LNCAP (cell line): Measurements from ENCODE around the gene TGFBRAP1.

ENCODE experiments used
- TF ChIP-seq, protein P1 (sequence below): fragments of 450-650 bp; IDR thresholded peaks from 2 replicates; pipeline ENCODE4 v1.5.1; 2017; ENCODE audit warnings: mild to moderate bottlenecking

Gene TGFBRAP1

DNA sequence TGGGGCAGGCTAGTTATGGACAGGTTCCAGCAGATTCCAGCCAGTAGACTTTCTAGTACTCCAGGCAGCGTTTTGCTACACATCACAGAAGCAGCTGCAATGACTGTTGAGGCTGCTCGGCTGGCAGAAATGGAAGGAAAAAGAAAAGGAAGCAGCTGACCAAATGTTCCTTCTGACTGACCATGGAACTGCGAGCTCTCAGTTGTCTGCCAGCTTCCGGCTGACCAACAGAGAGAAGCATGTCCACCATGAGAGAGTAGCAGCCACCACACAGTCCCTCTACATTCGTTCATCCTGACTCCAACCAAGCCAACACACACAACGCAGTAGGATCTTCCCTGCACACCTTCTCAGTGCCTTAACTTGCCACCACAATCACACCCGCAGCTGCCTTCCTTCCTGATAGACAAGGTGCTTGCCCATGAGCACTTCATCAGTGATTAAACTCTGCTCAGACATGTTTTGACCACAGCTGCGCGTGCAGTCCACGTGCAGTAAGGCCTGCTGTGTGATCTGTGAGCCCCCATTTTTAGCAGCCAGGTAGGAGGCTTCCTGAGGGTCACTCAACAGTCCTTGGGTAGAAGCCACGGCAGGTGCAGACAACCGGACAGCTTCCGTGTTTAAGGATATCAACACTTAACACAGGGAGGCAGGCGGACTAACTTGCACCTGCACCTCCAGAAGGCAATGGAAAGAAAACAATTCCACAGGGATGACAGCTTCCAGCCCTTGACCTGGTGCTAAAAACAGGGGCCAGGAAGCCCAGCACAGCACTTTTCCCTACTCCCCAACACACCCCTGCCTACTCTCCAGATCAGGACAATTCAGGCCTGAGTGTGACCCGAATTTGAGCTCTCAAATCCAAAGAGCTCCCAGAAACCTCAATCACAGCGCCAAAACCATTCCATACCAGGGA, 996 bp downstream of the TGFBRAP1 start:
- TF ChIP-seq, protein P1, sequence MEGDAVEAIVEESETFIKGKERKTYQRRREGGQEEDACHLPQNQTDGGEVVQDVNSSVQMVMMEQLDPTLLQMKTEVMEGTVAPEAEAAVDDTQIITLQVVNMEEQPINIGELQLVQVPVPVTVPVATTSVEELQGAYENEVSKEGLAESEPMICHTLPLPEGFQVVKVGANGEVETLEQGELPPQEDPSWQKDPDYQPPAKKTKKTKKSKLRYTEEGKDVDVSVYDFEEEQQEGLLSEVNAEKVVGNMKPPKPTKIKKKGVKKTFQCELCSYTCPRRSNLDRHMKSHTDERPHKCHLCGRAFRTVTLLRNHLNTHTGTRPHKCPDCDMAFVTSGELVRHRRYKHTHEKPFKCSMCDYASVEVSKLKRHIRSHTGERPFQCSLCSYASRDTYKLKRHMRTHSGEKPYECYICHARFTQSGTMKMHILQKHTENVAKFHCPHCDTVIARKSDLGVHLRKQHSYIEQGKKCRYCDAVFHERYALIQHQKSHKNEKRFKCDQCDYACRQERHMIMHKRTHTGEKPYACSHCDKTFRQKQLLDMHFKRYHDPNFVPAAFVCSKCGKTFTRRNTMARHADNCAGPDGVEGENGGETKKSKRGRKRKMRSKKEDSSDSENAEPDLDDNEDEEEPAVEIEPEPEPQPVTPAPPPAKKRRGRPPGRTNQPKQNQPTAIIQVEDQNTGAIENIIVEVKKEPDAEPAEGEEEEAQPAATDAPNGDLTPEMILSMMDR: no peak

DNA sequence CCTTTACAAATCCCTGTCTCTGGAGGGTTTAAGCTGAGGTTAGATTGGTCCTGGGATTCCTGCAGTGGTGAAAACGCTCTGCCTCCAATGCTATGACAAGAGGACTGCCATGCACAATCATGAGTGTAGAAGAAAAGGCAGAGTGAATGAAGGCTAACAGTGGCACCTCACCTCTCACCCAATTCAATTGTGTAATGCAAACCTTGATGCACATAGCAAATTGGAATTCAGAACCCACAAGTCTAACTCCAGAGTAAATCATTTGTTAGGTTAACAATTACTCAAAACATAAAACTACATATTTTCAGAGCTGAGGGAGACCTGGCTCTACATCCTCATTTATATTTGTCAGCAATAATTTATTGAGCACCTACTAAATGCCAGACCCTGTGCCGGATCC, 1.8 kb downstream of the TGFBRAP1 start:
- TF ChIP-seq, protein P1: no peak

DNA sequence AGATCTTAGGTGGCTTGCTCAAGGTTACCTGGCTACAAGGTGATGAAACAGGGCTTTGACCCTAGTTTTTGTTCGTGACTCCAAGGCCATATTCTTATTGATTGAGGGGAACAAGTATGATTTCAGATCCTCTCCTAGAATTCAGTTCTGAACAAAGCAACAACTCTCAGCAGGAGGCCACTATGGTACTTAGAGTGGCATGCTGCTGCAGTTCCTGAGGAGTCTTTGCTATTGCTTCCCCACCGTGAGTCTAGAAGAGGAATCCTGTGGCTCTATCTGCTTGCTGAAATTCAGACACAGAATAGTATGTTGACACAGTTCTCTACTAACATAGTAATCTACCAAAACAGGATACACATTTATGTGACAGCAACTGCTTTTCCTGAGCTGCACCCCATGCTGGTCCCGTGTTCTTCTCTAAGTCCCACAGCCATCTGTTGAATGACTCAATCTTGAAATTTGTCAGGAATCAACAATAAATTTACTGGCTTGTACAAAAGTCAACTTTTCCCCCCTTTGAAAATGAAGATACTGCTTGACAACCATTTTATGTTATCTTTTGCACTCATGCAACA, 4.1 kb downstream of the TGFBRAP1 start:
- TF ChIP-seq, protein P1: no peak

DNA sequence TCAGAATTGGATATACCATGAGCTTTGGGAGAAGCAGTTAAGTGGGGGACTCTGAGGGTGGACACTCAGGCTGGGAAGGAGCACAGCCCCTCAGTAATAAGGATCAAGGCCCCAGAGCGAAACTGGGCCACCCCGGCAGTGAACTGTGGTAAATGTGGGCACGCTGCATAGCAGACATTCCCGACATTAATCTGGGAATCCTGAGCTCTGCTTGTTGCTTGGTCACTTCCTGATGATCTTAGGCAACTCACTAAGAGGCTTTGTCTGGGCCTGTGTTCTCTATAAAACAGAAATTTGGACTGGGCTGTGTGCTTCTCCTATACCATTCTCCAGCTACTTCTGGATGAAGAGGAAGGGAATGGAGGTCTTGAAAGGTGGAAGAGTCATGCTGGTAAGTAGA, 4.8 kb downstream of the TGFBRAP1 start:
- TF ChIP-seq, protein P1: no peak

DNA sequence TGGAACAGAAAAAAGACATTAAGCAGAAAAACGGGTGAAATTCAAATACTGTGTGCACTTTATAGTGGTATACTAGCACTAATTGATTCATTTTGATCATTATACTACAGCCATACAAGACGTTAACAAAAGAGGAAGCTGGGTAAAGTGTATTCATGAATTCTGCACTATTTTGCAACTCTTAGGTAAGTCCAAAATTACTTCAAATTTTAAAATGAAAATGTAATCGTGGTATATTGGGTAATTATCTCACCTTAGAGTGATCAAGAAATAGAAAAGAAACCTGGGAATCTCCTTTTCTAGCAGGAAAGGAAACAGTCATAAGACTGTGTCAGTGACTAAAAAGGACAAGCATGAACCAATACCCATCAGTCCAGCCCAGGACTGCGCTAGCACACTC, 5.4 kb downstream of the TGFBRAP1 start:
- TF ChIP-seq, protein P1: no peak

DNA sequence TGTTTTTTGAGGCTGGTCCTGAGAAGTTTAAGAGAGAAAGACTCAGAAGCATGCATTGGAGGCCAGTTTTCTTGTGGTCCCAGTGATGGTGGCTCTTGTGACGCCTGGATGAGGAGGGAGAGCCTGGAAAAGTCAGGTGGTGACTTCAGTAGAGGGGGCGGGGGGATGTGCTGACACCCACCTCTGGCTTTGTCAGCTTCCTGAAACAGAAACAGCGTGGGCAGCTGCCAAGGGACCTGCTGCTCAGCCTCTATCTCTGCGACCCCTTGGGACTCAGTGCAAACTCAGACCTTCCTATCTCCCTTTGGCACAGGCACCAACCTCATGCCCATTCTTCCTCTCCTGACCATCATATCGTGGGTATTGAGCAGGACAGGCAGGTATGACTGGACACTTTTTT, 6.4 kb downstream of the TGFBRAP1 start:
- TF ChIP-seq, protein P1: no peak

DNA sequence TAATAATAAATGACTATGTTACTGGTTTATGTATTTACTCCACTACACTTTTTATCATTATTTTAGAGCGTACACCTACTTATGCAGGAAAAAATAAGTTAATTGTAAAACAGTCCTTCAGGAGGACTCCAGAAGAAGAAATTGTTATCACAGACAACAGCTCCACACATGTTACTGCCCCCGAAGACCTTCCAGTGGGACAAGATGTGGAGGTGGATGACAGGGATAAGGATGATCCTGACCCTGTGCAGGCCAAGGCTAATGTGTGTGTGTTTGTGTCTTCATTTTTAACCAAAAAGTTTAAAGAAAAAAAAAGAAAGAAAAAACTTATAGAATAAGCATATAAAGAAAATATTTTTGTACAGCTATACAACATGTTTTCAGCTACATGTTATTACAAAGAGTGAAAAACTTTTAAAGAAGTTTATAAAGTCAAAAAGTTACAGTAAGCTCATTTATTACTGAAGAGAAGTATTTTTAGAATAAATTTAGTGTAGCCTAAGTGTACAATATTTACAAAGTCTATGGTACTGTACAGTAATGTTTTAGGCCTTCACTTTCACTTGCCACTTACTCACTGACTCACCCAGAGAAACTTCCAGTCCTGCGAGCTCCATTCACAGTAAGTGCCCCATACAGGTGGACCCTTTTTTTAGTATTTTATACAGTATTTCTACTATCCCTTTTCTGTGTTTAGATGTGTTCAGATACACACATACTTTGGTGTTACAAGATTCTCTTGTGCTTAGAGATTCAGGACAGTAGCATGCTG, 7.5 kb downstream of the TGFBRAP1 start:
- TF ChIP-seq, protein P1: no peak
